Measurements from ENCODE around the gene LMTK2. TPM values are rescaled to one million over a fixed set of nuclear protein-coding genes. Genes with fewer than 3 reads are reported as not detected.
A peak's percentile ranks its signal among the peaks of the same experiment; 100 is the strongest.

Gene LMTK2
- total and polyA plus RNA-seq, 10 donors: 1.3 to 22.8 (median 18.6) TPM

DNA sequence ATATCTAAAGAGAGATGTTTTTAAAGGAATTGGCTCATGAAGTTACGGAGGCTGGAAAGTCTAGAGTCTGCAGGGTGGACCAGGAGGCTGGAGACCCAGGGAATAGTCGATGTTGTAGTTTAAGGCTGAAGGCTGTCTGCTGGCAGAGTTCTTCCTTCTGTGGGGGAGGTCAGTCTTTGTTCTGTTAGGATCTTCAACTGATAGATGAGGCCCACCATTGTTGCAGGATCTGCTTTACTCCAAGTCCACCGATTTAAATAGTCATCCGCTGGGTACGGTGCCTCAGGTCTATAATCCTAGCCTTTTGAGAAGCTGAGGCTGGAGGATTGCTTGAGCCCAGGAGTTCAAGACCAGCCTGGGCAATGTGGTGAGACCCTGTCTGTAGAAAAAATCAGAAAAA, 50.0 kb downstream of the LMTK2 start:
- intact Hi-C loops (cut with DNase I; ENCODE audit: low total_unique reads): no loop called here
- WGBS, 5 donors: 89 to 98% (median 97%) methylated on average over 5 of the region's 5 CpGs
- DNase-seq: no peak

DNA sequence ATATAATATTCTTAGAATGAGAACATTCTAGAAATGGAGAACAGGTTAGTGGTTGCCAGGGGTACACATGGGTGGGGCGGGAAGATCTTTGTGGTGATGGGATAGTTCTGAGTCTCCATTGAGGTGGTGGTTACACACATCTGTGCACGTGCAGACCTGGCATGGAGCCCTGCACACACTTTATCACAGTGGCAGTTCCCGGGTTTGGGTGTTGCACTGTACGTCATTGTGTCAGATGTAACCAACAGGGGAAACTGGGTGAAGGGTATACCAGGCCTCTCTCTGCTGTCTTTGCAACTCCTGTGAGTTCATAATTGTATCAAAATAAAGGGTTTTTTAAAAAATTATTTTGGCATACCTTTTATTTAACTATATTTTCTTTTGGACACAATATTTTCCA, 51.1 kb downstream of the LMTK2 start:
- H3K4me1 ChIP-seq: peaks cover 0 to 6% (median 2%) of the 10 kb centered on the region in 6 donors
- no peak overlapping the region for H3K4me3 ChIP-seq
- TF ChIP-seq POLR2A (IDR thresholded peaks at IDR 0.05) (no peak), POLR2AphosphoS5 (IDR thresholded peaks at IDR 0.05) (no peak)
- TF ChIP-seq, protein P1, sequence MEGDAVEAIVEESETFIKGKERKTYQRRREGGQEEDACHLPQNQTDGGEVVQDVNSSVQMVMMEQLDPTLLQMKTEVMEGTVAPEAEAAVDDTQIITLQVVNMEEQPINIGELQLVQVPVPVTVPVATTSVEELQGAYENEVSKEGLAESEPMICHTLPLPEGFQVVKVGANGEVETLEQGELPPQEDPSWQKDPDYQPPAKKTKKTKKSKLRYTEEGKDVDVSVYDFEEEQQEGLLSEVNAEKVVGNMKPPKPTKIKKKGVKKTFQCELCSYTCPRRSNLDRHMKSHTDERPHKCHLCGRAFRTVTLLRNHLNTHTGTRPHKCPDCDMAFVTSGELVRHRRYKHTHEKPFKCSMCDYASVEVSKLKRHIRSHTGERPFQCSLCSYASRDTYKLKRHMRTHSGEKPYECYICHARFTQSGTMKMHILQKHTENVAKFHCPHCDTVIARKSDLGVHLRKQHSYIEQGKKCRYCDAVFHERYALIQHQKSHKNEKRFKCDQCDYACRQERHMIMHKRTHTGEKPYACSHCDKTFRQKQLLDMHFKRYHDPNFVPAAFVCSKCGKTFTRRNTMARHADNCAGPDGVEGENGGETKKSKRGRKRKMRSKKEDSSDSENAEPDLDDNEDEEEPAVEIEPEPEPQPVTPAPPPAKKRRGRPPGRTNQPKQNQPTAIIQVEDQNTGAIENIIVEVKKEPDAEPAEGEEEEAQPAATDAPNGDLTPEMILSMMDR (IDR thresholded peaks at IDR 0.05 in 8 of 11, conservative IDR thresholded peaks at IDR 0.05 in 3 of 11): no peak
- intact Hi-C loops (cut with DNase I; ENCODE audit: low total_unique reads): no loop called here
- H3K27me3 ChIP-seq (replicated peaks in 1 of 7): no peaks in the 10 kb centered on the region
- H3K36me3 ChIP-seq: peaks cover 0 to 88% (median 31%) of the 10 kb centered on the region in 6 donors
- DNase-seq: no peak
- H3K9me3 ChIP-seq: no peaks in the 10 kb centered on the region
- no peak overlapping the region for H3K27ac ChIP-seq
- WGBS, 5 donors: 82 to 91% (median 89%) methylated on average over 4 of the region's 4 CpGs

More for the DNA sequence above, 50.0 kb downstream of the LMTK2 start:
- no peak overlapping the region for H3K27ac ChIP-seq
- no peaks in the 10 kb centered on the region for H3K27me3 ChIP-seq (replicated peaks in 1 of 7)
- no peaks in the 10 kb centered on the region for H3K4me1 ChIP-seq
- TF ChIP-seq POLR2AphosphoS5 (IDR thresholded peaks at IDR 0.05) (no peak), POLR2A (IDR thresholded peaks at IDR 0.05) (no peak)
- TF ChIP-seq, protein P1 (IDR thresholded peaks at IDR 0.05 in 8 of 11, conservative IDR thresholded peaks at IDR 0.05 in 3 of 11): no peak
- H3K9me3 ChIP-seq: no peaks in the 10 kb centered on the region
- peaks cover 0 to 98% (median 37%) of the 10 kb centered on the region in 6 donors for H3K36me3 ChIP-seq
- no peak overlapping the region for H3K4me3 ChIP-seq

DNA sequence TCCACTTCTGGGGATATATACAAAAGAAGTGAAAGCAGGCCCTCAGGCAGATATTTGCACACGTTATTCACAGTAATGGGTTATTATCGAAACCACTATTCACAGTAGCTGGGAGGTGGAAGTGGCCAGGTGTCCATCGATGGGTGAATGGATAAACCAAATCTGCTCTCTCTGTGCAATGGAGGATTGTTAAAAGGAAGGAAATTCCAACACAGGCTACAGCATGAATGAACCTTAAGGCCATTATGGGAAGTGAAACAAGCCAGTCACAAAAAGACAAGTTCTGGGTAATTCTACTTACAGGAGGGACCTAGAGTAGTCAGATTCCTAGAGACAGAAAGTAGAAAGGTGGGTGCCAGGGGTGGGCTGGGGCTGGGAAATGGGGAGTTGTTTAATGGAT, 56.1 kb downstream of the LMTK2 start:
- WGBS, 5 donors: 69 to 80% (median 72%) methylated on average over 3 of the region's 3 CpGs
- Histone ChIP-seq H3K27ac (no peak overlapping the region), H3K4me3 (no peak overlapping the region), H3K27me3 (replicated peaks in 1 of 7) (no peaks in the 10 kb centered on the region), H3K9me3 (no peaks in the 10 kb centered on the region), H3K36me3 (peaks cover 0 to 50% (median 3%) of the 10 kb centered on the region in 6 donors), H3K4me1 (peaks cover 0 to 50% (median 24%) of the 10 kb centered on the region in 6 donors)
- TF ChIP-seq POLR2AphosphoS5 (IDR thresholded peaks at IDR 0.05): no peak
- TF ChIP-seq, protein P1 (IDR thresholded peaks at IDR 0.05 in 8 of 11, conservative IDR thresholded peaks at IDR 0.05 in 3 of 11): no peak
- no peak for TF ChIP-seq POLR2A (IDR thresholded peaks at IDR 0.05)
- no peak for DNase-seq
- intact Hi-C loops (cut with DNase I; ENCODE audit: low total_unique reads): no loop called here

DNA sequence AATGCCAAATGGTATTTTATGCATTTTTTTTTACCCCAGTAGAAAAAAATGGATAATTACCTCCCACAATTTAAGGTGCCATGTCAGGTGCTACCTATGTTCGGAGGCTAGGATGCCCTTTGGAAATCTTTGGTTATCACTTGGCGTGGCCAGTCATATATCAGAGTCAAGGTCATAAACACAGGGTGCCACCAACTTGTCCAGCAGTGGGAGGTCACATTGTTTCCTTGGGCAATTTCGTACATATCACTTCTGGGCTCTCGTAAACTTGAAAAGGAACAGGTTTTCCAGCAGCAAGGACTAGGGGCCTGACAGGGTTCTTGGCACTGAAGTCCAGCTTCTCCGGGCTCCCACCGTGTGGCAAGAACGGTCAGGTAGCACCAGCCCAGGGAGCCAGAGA, 56.6 kb downstream of the LMTK2 start:
- TF ChIP-seq POLR2A (IDR thresholded peaks at IDR 0.05) (no peak), POLR2AphosphoS5 (IDR thresholded peaks at IDR 0.05) (no peak)
- TF ChIP-seq, protein P1 (IDR thresholded peaks at IDR 0.05 in 8 of 11, conservative IDR thresholded peaks at IDR 0.05 in 3 of 11): no peak
- Histone ChIP-seq H3K4me1 (peaks cover 0 to 53% (median 26%) of the 10 kb centered on the region in 6 donors), H3K27me3 (replicated peaks in 1 of 7) (no peaks in the 10 kb centered on the region), H3K9me3 (no peaks in the 10 kb centered on the region), H3K36me3 (peaks cover 0 to 47% (median 3%) of the 10 kb centered on the region in 6 donors), H3K4me3 (no peak overlapping the region), H3K27ac (peak overlapping the region in 1 of 8 donors; percentile 35)
- intact Hi-C loops (cut with DNase I; ENCODE audit: low total_unique reads): no loop called here
- 81 to 93% (median 83%) methylated on average over 5 to 7 of the region's 7 CpGs for WGBS, 5 donors
- no peak for DNase-seq
